Activated CD8-positive, alpha-beta memory T cell treated with anti-CD3 and anti-CD28 coated beads, Interleukin-2, amount 50 U/mL, for 24 hours (primary cell): ENCODE results near the gene ZMYND11.
"Not testable (repeated sequence)": the region's sequence is repeated elsewhere in the genome, so short reads cannot be mapped to it uniquely, and the experiment has no call there.

ENCODE experiments used
- DNase-seq: peaks from one replicate; pipeline ENCODE4 v3.0.0-alpha.2; 2020; ENCODE audit errors: extremely low read depth

The ZMYND11 gene

DNA sequence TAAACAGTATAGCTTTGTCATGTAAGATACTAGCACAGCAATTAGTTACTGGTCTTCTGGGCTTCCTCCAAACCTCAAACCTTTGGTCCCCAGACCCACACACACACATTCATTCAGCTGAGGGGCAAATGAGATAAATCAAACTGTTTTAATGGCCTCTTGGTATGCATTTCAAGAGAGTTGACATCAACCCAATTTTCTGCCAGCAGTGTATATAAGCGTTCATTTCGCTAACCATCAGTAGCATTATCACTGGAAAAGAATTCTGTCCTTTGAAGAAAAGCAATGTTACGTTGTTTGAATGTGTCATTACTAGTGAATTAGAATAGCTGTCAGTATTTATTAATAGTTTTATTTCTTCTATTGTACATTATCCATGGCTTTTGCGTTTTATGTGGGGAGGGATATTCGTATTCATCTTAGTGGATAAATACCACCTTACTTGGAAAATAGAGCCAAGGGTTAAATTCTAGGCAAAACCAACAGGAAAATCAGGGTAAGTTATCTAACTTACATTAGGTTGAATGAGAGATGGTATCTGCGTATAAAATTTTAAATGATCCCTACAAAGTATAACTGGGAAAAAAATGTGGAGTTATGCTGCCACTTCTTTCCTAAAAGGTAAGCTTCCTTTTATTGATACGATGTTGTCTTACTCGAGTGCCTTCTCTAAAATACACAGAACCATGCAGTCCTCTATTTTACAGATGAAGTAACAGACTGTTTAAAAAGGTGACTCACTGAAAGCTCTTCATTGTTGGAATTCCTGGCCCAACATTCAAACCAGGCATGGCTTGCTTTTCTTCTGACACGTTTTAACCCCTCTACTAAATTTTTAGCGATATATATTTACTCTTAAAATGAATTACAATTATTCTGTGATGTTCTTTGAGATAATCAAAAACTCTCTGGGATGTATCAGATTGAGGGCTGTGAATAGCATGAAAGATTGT, 2.0 kb upstream of the ZMYND11 start:
- no peak for DNase-seq

DNA sequence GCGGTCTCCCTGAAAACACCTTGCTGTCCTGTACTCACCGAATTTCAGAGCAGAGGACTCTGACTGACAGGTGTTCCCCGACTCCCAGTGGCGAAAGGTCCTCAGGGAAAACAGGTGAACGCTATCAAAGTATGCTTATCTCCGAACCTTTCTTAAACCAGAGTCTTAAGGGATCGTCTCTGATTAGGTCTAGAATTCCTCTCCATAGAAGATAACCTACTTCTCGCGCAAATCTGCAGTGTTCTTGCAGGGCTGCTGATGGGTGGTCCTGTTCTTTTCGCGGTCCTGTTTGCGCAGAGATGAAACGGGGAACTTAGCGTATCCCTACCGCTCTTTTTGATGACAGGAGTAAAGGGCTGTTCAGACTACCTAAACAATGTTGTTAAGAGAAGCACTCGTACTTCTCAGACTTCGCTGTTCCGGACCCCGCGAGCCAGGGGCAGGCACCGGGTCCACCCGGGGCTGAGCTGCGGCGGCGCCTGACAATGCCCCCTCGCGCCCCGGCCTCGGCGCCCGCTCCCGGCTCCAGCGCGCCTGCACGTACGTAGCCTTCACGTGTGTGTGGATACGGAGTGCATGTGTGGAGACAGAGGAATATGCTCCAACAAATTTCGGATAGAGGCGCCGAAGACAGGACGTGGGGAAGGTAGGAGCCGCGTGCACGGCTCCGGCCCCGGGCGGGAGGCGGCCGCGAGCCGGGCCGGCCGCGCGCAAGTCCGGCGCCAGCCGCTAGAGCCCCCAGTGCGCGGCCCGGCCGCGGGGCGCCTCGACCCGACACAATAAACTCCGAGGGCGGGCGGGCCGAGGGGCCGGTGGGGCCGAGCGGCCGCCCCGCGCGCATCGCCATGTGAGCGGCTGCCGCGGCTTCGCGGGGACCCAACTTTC, 766 bp upstream of the ZMYND11 start:
- peak; percentile 10 for DNase-seq

DNA sequence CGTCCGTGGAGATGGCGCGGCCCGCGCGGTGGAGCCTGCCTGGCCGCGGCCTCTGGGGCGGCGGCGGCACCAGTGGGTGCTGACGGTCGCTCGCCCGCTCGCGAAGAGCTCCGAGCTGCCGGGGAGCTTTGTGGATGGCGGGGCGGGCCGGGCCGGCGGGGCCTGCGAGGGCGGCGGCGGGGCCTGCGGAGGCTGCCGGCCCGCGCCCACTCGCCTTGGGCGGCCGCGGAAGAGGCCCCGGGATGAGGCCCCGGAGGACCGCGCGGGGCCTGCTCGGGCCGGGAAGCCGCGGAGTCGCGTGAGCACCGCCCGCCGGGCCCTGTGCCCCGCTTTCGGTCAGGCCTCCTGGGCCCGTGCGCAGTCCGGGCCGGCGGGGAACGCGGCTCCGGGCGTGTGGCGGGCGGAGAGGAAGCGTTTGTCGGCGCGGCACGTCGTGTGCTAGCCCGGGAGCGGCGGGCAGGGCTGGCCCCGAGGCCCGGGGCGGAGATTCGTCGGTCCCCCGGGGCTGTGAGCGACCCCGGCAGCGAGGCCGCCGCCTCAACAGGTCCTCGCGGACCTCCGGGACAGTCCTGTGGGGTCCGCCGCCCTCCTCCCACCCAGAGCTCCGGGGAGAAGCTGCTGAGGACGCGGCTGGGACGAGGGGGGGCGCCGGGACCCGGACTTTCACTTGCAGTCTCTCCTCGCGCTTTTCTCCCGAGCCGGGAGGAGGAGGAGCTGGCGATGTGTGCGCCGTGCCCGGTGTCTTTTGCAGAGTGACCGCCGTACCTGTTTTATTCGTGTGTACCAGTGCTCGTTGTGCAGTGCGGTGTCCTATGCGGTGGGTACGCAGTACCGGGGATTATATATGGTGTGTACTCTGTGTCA, 578 bp downstream of the ZMYND11 start:
- DNase-seq, result peak; percentile 29

DNA sequence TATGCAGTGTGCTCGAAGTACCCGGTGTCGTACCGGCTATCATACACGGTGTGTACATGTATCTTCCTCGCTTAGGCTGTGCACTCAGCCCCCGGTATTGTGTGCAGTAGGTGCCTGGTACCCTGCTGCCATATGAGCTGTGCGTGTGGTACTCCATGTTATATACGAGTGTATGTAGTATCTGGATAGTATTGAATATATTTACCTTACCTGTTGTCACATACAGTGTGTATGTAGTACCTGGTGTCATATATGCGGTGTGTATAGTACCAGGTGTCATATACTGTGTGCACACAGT, 1.2 kb downstream of the ZMYND11 start:
- DNase-seq, result no peak

- DNase-seq, result peak; percentile 18
These were observed 1.8 kb downstream of the ZMYND11 start for GRCh38 chr10:137031-137430.

DNA sequence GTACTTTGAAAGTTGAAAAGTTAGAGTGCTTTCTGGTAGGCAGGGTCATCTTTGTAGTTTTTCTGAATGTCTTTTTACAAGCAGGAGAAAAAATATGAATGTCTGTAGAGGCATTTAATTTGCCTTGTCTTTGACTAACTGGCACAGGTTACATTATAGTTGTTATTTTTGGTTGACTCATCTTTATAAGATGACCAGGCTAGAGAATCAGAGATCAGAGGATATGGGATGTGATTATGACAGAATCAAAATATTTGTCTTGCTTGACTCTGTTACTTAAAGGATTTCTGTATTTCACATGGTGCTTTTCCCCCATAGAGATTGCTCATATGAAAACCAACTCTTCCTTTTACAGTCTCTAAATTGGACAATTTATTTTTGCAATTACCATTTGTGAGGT, 2.4 kb downstream of the ZMYND11 start:
- DNase-seq, result no peak

GRCh38 chr10:142371-142770, 7.1 kb downstream of the ZMYND11 start:
- DNase-seq, result no peak

- DNase-seq, result no peak
These were observed 17.7 kb downstream of the ZMYND11 start for GRCh38 chr10:152915-153314.

DNA sequence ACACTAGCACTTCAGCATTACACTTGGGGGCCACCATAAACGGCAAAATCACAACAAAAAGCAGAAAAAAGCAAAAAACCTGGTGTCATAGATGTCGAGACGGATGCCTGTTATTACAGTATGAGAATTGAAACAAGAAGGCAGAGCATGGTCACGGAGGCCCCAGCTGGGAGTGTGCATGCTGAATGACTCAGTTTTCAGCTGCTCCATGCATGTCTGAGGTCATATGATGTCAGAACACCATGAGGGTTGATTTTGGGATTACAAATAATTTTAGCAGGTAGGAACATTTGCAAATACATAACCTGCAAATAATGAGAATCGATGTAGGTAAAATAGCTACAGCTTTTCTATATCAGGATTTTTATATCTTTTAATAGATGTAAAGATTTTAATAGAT, 19.1 kb downstream of the ZMYND11 start:
- DNase-seq, result no peak

DNA sequence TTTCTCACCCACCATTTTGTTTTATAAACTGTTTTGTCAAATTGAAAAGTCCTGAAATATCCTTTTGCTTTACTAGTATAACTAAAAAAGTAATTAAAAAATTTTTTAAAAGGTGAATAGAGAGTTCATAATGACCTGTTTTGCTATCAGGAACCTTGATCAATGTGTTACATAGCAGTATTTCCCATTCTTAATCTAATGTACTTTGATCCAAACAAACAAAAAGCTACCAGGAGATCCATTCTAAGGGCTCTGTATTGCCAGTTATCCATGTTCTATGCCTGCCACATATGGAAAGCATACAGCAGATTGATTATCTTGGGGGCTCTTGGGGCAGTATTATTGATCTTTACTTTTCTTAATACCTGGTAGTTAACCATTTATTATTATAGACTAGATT, 32.1 kb downstream of the ZMYND11 start:
- DNase-seq, result no peak

GRCh38 chr10:173741-174140, 38.5 kb downstream of the ZMYND11 start:
- DNase-seq, result no peak

DNA sequence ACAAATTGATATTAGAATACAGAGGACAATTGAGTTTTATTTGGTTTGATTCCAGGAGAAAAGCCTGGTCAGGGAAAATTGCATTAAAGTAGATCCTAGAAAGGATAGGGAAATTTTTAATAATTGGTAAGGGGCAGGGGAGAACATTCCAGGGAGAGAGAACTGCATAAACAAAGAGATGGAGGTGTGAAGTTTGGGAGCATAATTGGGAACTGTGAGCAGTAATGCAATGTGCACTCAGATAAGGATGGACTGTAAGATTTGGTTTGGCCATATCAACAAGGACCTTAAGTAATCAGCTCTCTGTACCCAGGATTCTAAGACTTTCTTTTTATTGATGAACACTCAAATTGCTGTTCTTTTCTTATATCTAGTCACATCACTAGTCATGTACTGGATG, 41.4 kb downstream of the ZMYND11 start:
- no peak for DNase-seq

DNA sequence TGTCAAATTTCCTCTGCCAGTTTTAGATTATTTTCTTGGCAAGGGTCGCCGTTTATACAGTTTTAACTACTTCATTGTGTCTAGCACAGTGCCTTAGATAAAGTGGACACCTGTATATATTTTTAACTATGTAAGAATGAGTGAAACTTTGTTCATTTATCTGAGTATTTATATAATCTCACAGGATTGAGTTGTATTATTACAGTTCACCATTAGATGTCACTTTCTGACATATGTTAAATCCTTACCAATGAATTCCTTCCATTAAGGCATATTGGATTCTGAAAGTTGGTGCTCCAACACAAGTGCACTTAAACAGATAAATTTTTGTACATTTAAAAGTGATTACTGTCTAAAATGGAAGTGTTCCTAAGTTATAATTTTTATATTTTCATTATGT, 43.0 kb downstream of the ZMYND11 start:
- DNase-seq, result no peak

DNA sequence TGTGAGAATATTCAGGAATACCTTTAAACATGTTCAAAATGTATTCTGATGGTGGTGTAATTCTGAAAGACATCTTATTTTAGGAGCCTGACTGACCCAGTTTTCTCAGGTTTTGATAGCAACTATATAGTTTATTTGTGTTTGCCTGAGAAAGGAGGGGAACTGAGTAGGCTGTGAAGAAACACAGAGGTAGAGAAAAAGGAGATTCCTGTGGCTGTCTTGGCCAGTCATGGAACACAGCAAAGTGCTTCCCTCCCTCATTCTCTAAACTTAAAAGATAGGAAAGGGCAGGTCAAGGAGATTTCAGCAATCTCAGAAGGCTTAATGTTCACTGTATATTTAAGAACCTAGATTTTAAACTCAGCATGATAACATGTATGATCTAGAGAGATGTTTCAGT, 43.5 kb downstream of the ZMYND11 start:
- no peak for DNase-seq

DNA sequence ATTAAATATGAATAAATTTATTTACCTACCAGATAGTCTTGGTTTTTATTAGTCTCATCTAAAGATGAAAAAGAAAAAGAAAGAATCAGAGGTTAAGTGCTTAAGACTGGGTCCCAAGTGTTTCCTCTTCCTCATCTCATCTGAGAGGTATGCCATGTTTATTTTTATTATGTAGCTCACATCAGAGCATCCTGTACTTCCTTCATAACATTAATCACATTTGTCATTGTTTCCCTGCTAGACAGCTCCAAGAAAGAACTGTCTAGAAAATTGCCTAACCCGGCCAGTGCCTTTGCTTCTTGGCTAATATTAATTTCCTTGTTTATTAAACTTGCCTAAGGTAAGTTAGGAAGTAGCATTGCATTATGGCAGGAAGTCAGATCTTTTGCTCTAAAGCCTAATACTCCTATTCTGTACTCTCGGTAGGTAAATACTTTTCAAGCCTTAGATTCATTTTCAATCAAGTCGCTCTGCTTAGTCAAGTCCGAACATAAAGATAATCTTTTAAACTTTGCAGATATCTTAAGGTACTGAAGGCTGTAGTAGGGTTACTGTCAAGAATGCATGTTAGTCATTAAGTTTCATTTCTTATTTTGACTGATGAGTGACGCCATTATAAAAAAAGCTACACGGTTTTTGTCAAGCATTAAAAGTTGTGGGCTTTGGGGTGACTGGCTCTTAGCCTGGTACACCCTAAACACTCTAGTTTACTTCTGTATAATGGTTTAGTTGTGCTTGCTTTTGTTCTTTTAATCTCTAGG, 47.4 kb downstream of the ZMYND11 start:
- no peak for DNase-seq

GRCh38 chr10:184174-184573, 48.9 kb downstream of the ZMYND11 start:
- no peak for DNase-seq

DNA sequence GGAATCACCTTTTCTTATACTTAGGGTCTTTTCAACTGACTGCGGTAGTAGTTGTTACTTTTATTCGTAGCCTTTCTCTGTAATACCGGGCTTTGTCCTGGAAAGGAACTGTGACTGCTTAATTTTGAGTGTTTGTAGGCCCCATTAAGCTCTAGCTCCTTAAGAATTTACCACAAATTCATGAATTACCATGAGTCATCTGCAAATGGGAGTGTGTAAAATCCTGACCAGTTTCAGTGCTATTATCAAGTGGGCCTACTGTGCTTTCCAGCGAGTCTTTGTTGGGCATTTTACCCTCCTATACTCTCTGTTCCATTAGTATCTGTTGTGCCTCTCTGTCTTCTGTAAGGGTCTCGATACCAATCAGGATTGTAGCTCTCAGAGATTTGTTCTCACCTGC, 49.7 kb downstream of the ZMYND11 start:
- DNase-seq, result no peak

DNA sequence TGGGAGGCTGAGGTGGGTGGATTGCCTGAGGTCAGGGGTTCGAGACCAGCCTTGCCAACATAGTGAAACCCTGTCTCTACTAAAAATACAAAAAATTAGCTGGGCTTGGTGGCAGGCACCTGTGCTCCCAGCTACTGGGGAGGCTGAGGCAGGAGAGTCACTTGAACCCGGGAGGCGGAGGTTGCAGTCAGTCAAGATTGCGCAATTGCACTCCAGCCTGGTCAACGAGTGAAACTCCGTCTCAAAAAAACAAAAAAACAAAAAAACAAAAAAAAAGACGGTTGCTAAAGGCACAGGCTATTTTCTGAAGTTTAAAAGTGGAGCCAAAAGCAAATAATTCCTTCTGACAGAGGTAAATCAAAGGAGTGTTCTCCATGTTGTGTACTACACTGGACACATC, 50.3 kb downstream of the ZMYND11 start:
- DNase-seq, result not testable (repeated sequence)

DNA sequence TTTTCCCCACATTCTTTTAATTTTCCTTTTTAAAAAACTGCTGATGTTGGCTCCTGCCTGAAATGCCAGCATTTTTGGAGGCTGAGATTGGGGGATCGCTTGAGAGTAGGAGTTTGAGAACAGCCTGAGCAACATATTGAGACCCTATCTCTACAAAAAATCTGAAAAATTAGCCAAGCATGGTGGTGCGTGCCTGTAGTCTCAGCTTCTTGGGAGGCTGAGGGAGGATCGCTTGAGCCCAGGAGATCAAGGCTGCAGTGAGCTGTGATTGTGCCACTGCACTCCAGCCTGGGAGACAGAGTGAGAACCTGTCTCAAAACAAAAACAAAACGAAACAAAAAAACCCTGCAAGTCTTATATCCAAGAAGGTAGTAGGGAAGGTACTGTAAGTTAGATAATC, 51.7 kb downstream of the ZMYND11 start:
- no peak for DNase-seq

GRCh38 chr10:188546-188945, 53.3 kb downstream of the ZMYND11 start:
- DNase-seq, result no peak

DNA sequence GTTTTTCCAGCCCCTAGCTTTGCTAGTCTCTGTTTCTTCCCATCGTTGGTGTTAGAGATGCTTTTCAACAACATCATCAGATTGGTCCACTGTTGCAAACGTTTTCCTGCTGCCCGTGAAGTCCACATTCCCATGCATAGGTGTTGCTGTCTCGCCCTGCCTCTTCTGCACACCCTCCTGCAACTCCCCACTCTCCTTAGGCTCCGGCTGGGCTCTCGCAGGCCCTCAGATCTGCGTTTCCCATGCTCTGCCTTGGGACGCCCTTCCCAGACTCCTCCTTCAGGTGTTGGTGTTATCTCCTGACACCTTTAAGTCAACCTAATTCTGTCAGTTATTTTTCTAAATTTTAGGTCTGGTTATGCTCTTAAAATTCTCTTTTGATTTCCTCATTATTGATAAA, 55.0 kb downstream of the ZMYND11 start:
- DNase-seq, result no peak
